Renal cortical epithelial cell (primary cell): Measurements from ENCODE around the gene STX1B. TPM values are rescaled to one million over a fixed set of nuclear protein-coding genes. Genes with fewer than 3 reads are reported as not detected.
"Not testable (repeated sequence)": the region's sequence is repeated elsewhere in the genome, so short reads cannot be mapped to it uniquely, and the experiment has no call there.

ENCODE experiments used
- DNase-seq: peaks from one replicate; pipeline ENCODE4 v3.0.0-alpha.2; 2011; ENCODE audit warnings: low read depth
- total RNA-seq: library from RNA; depleted of rRNA; stranded (reverse); fragments of >200 nt; gene quantifications from 2 replicates; pipeline ENCODE4 v1.2.3, GENCODE V29; 2014

The STX1B gene
- total RNA-seq, 1 donor from 2014 or later = 0.80 TPM

GRCh38 chr16:30951750-30952149 is 58.7 kb downstream of the STX1B start:
- no peak for DNase-seq

GRCh38 chr16:30951193-30951592 is 59.2 kb downstream of the STX1B start:
- DNase-seq = no peak

- no peak for DNase-seq
Observed at GRCh38 chr16:30950516-30951065, 59.8 kb downstream of the STX1B start.

GRCh38 chr16:30949650-30950515 is 60.6 kb downstream of the STX1B start:
- DNase-seq = peak; percentile 91

- DNase-seq = peak; percentile 39
Observed at GRCh38 chr16:30948667-30949649, 61.5 kb downstream of the STX1B start, which contains the start of gene ORAI3. Gene ORAI3 (plus strand): TSS chr16:30949068. CDS start chr16:30949290, 222 bp downstream.

GRCh38 chr16:30947859-30948666 is 62.4 kb downstream of the STX1B start:
- DNase-seq = peak; percentile 98

- DNase-seq = no peak
Observed at GRCh38 chr16:30947541-30947858, 62.9 kb downstream of the STX1B start.

- no peak for DNase-seq
Observed at GRCh38 chr16:30946671-30947540, 63.5 kb downstream of the STX1B start.

- DNase-seq = no peak
Observed at GRCh38 chr16:30944352-30944751, 66.1 kb downstream of the STX1B start.

GRCh38 chr16:30942426-30942806 is 68.0 kb downstream of the STX1B start:
- no peak for DNase-seq

GRCh38 chr16:30941600-30942425 is 68.6 kb downstream of the STX1B start:
- DNase-seq = peak; percentile 59

- DNase-seq = not testable (repeated sequence)
Observed at GRCh38 chr16:30939571-30939970, 70.9 kb downstream of the STX1B start.

Other genes starting within 250 kb of the STX1B start
- gene CFAP119, start 248.6 kb downstream of the STX1B start, total RNA-seq = 2.7 and 2.8 TPM in 2 replicates
- gene RNF40, start 248.3 kb downstream of the STX1B start, total RNA-seq = 58.0 and 108 TPM in 2 replicates
- gene ZNF629, start 223.4 kb downstream of the STX1B start, total RNA-seq = 6.4 and 22.1 TPM in 2 replicates
- 21.7 and 29.0 TPM in 2 replicates for gene BCL7C, start 116.6 kb downstream of the STX1B start, total RNA-seq
- gene CTF1, start 114.0 kb downstream of the STX1B start, total RNA-seq = 2.1 and 4.7 TPM in 2 replicates
- gene FBXL19, start 87.1 kb downstream of the STX1B start, total RNA-seq = 25.7 and 34.3 TPM in 2 replicates
- gene ORAI3, start 61.6 kb downstream of the STX1B start, total RNA-seq = 32.5 and 51.4 TPM in 2 replicates
- gene SETD1A, start 52.9 kb downstream of the STX1B start, total RNA-seq = 1.0 and 7.6 TPM in 2 replicates
- gene HSD3B7, start 25.4 kb downstream of the STX1B start, total RNA-seq = 49.9 and 82.7 TPM in 2 replicates
- gene STX4, start 22.9 kb upstream of the STX1B start, total RNA-seq = 24.5 and 35.0 TPM in 2 replicates
- gene ZNF668, start 63.6 kb upstream of the STX1B start, total RNA-seq = 7.7 and 9.0 TPM in 2 replicates
- gene ZNF646, start 63.8 kb upstream of the STX1B start, total RNA-seq = 6.6 and 22.4 TPM in 2 replicates
- 0.52 and 1.9 TPM in 2 replicates for gene PRSS53, start 78.3 kb upstream of the STX1B start, total RNA-seq
- gene VKORC1, start 84.2 kb upstream of the STX1B start, total RNA-seq = 89.1 and 128 TPM in 2 replicates
- gene BCKDK, start 97.7 kb upstream of the STX1B start, total RNA-seq = 13.9 and 44.5 TPM in 2 replicates
- gene KAT8, start 107.0 kb upstream of the STX1B start, total RNA-seq = 33.5 and 45.1 TPM in 2 replicates
- gene PRSS8, start 125.1 kb upstream of the STX1B start, total RNA-seq = 3.8 and 17.7 TPM in 2 replicates
- gene PRSS36, start 139.4 kb upstream of the STX1B start, total RNA-seq = 0.55 and 2.3 TPM in 2 replicates
- gene FUS, start 169.5 kb upstream of the STX1B start, total RNA-seq = 39.8 and 72.4 TPM in 2 replicates
- 19.9 and 99.7 TPM in 2 replicates for gene PYCARD, start 192.1 kb upstream of the STX1B start, total RNA-seq
- not detected in 2 replicates for gene TRIM72, start 203.5 kb upstream of the STX1B start, total RNA-seq
- gene PYDC1, start 206.5 kb upstream of the STX1B start, total RNA-seq = not detected in 2 replicates
- 0.30 and 0.35 TPM in 2 replicates for gene ITGAM, start 249.3 kb upstream of the STX1B start, total RNA-seq